HL-60 (cell line): Measurements from ENCODE around the gene SLC25A29.

Experiments
- CTCF ChIP-seq: IDR thresholded peaks from one replicate; pipeline ENCODE4 v1.5.1; 2011; ENCODE audit warnings: low read length, control low read depth, inconsistent platforms; ENCODE audit not compliant: insufficient read depth
- POLR2AphosphoS5 ChIP-seq: IDR thresholded peaks from 2 replicates; pipeline ENCODE4 v1.6.1; 2012; ENCODE audit warnings: low read depth

- no peak for TF ChIP-seq CTCF
- no peak for TF ChIP-seq POLR2AphosphoS5
These were observed 8.5 kb upstream of the SLC25A29 start for GRCh38 chr14:100314724-100315123.
